Measurements from ENCODE around the gene GIT2.

GIT2 gene

DNA sequence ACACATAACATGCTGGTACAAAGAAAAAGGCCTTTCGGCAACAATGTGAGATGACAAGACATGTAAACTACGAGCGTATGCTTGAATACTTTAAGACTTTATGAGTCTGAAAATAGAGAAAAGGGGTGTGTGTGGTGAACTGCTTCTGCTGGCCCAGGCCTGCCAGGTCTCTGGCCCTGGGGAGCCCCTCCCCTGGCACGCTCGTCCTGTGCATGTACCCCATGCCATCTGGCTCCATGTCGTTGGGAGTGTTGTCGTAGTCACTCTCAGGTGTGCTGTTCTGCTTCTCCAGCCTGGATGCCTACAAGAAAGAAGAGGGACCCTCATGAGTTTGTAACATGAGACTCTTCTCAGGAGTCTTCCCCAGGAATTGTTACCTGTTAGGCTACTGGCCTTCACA is 57.2 kb downstream of the GIT2 start:
- POLR2A ChIA-PET, result no interaction called here
- TF ChIP-seq ZNF558 (tag by site-specific recombination; IDR thresholded peaks at IDR 0.05), result no peak
- H3K4me3 ChIP-seq (ENCODE audit: low read depth, low read length), result no peak overlapping the region
- no peak overlapping the region for H3K27ac ChIP-seq (ENCODE audit: extremely low read depth, low read depth, low read length)
- CTCF ChIA-PET, result interaction anchor here (1.5 kb wide), 1 partner anchor 86 kb away, joined by 3 read pairs; no protein-coding TSS in a partner anchor
- no peaks in the 10 kb centered on the region for H3K4me1 ChIP-seq (ENCODE audit: control insufficient read depth, insufficient read depth, low read length)
- H3K36me3 ChIP-seq (ENCODE audit: control insufficient read depth in 2 of 2, insufficient read depth in 1 of 2, low read length in 2 of 2), result peaks cover 29 to 52% of the 10 kb centered on the region in 2 experiments; a peak in 2 of 3 replicates
- H3K9me3 ChIP-seq (ENCODE audit: control insufficient read depth, insufficient read depth, low read depth, low read length), result no peaks in the 10 kb centered on the region

DNA sequence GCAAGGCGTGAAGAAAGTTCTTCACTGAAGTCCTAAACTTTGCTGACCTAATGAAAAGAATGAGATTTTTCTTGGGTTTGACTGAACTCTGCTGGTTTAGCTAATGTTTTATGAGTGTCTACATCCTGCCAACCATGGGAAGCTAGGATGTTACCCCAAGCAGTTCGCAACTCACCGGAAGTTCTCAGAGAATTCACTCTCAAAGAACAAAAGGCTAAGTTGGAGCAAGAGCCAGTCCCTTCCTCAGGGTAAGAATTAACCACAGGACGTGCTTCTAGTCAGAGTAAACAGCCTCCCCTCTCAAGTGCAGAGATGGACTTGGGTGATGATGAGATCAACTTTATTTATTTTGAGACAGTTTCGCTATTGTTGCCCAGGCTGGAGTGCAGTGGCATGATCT is 58.8 kb downstream of the GIT2 start:
- Histone ChIP-seq H3K36me3 (ENCODE audit: control insufficient read depth in 2 of 2, insufficient read depth in 1 of 2, low read length in 2 of 2) (peaks cover 36 to 60% of the 10 kb centered on the region in 2 experiments; a peak in 2 of 3 replicates), H3K27ac (ENCODE audit: extremely low read depth, low read depth, low read length) (no peak overlapping the region), H3K9me3 (ENCODE audit: control insufficient read depth, insufficient read depth, low read depth, low read length) (no peaks in the 10 kb centered on the region), H3K4me1 (ENCODE audit: control insufficient read depth, insufficient read depth, low read length) (no peaks in the 10 kb centered on the region), H3K4me3 (ENCODE audit: low read depth, low read length) (no peak overlapping the region)
- POLR2A ChIA-PET, result no interaction called here
- CTCF ChIA-PET, result interaction anchor here (0.6 kb wide), 2 partner anchors 88 to 684 kb away, joined by 3 read pairs; no protein-coding TSS in a partner anchor
- TF ChIP-seq BCL11A (tag by site-specific recombination; IDR thresholded peaks at IDR 0.05; ENCODE audit: low read depth) (no peak), ZNF174 (tag by site-specific recombination; IDR thresholded peaks at IDR 0.05) (no peak), ZNF747 (tag by site-specific recombination; IDR thresholded peaks at IDR 0.05) (no peak), HOXD13 (CRISPR knock-in tag; IDR thresholded peaks at IDR 0.05; ENCODE audit: borderline replicate concordance) (no peak)

DNA sequence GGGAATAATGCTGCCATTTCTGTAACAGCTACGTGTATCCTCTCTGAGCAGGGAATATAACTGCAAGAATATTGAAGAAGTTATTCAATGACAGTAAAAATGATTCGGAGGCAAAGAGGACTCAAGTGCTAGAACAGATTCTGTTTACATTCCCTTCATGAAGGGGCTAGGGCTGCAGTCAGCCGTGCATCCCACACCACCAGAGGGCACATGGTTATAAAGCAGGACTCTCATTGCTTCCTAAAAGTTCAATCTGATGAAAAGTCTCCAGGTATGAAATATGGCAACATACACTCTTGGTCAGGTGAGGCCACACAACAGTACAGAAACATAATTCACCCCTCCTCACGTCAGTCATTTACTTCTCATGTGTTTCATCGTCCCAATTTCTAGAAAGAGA is 62.1 kb downstream of the GIT2 start:
- no peaks in the 10 kb centered on the region for H3K9me3 ChIP-seq (ENCODE audit: control insufficient read depth, insufficient read depth, low read depth, low read length)
- ChIA-PET CTCF (interaction anchor here (1.8 kb wide), 1 partner anchor 81 kb away, joined by 6 read pairs; no protein-coding TSS in a partner anchor), POLR2A (no interaction called here)

More for the DNA sequence above, 62.1 kb downstream of the GIT2 start:
- H3K4me3 ChIP-seq (ENCODE audit: low read depth, low read length), result no peak overlapping the region
- no peaks in the 10 kb centered on the region for H3K4me1 ChIP-seq (ENCODE audit: control insufficient read depth, insufficient read depth, low read length)
- peaks cover 35 to 85% of the 10 kb centered on the region in 2 experiments for H3K36me3 ChIP-seq (ENCODE audit: control insufficient read depth in 2 of 2, insufficient read depth in 1 of 2, low read length in 2 of 2)
- TF ChIP-seq ZNF658 (tag by site-specific recombination; IDR thresholded peaks at IDR 0.05) (no peak), ZNF707 (tag by site-specific recombination; IDR thresholded peaks at IDR 0.05) (no peak), SCRT1 (tag by site-specific recombination; IDR thresholded peaks at IDR 0.05; ENCODE audit: borderline replicate concordance) (no peak), ZNF426 (tag by site-specific recombination; IDR thresholded peaks at IDR 0.05) (no peak), ZNF146 (tag by site-specific recombination; IDR thresholded peaks at IDR 0.05) (no peak), PRDM4 (tag by site-specific recombination; IDR thresholded peaks at IDR 0.05) (no peak), ZNF48 (tag by site-specific recombination; IDR thresholded peaks at IDR 0.05) (no peak), ZBTB48 (tag by site-specific recombination; IDR thresholded peaks at IDR 0.05) (no peak), MEIS1 (CRISPR knock-in tag; IDR thresholded peaks at IDR 0.05; ENCODE audit: borderline replicate concordance) (no peak), ZNF175 (tag by site-specific recombination; IDR thresholded peaks at IDR 0.05) (no peak)
- TF ChIP-seq, protein P1, sequence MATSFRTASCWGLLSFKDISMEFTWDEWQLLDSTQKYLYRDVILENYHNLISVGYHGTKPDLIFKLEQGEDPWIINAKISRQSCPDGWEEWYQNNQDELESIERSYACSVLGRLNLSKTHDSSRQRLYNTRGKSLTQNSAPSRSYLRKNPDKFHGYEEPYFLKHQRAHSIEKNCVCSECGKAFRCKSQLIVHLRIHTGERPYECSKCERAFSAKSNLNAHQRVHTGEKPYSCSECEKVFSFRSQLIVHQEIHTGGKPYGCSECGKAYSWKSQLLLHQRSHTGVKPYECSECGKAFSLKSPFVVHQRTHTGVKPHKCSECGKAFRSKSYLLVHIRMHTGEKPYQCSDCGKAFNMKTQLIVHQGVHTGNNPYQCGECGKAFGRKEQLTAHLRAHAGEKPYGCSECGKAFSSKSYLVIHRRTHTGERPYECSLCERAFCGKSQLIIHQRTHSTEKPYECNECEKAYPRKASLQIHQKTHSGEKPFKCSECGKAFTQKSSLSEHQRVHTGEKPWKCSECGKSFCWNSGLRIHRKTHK (tag by site-specific recombination; IDR thresholded peaks at IDR 0.05), result no peak
- TF ChIP-seq, protein P2, sequence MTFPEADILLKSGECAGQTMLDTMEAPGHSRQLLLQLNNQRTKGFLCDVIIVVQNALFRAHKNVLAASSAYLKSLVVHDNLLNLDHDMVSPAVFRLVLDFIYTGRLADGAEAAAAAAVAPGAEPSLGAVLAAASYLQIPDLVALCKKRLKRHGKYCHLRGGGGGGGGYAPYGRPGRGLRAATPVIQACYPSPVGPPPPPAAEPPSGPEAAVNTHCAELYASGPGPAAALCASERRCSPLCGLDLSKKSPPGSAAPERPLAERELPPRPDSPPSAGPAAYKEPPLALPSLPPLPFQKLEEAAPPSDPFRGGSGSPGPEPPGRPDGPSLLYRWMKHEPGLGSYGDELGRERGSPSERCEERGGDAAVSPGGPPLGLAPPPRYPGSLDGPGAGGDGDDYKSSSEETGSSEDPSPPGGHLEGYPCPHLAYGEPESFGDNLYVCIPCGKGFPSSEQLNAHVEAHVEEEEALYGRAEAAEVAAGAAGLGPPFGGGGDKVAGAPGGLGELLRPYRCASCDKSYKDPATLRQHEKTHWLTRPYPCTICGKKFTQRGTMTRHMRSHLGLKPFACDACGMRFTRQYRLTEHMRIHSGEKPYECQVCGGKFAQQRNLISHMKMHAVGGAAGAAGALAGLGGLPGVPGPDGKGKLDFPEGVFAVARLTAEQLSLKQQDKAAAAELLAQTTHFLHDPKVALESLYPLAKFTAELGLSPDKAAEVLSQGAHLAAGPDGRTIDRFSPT (tag by site-specific recombination; IDR thresholded peaks at IDR 0.05), result no peak
- H3K27ac ChIP-seq (ENCODE audit: extremely low read depth, low read depth, low read length), result no peak overlapping the region
